Skeletal muscle cell (primary cell): ENCODE data around the gene RYR2.
"Not testable (repeated sequence)": the region's sequence is repeated elsewhere in the genome, so short reads cannot be mapped to it uniquely, and the experiment has no call there.

Source experiments
- DNase-seq: peaks from one replicate; pipeline ENCODE4 v3.0.0-alpha.2; 2010; ENCODE audit warnings: low read depth
- H3K4me3 ChIP-seq: 2 replicates; pipeline ENCODE4 v1.5.1; 2011; ENCODE audit warnings: low read depth, mild to moderate bottlenecking, control low read depth, low read length, moderate library complexity

RYR2 gene

GRCh38 chr1:237133921-237134320 lies 91.9 kb downstream of the RYR2 start:
- no peak overlapping the region for H3K4me3 ChIP-seq
- DNase-seq, result no peak

- no peak for DNase-seq
- no peak overlapping the region for H3K4me3 ChIP-seq
Observed at GRCh38 chr1:237134929-237135328, 92.9 kb downstream of the RYR2 start.

GRCh38 chr1:237138551-237138950 lies 96.6 kb downstream of the RYR2 start:
- H3K4me3 ChIP-seq, result no peak overlapping the region
- no peak for DNase-seq

GRCh38 chr1:237139732-237140131 lies 97.7 kb downstream of the RYR2 start:
- no peak for DNase-seq
- H3K4me3 ChIP-seq, result no peak overlapping the region

- DNase-seq, result no peak
- H3K4me3 ChIP-seq, result no peak overlapping the region
Observed at GRCh38 chr1:237140986-237141385, 99.0 kb downstream of the RYR2 start.

- no peak for DNase-seq
- no peak overlapping the region for H3K4me3 ChIP-seq
Observed at GRCh38 chr1:237141502-237141901, 99.5 kb downstream of the RYR2 start.

- DNase-seq, result no peak
- H3K4me3 ChIP-seq, result no peak overlapping the region
Observed at GRCh38 chr1:237145379-237146135, 103.6 kb downstream of the RYR2 start.

- DNase-seq, result no peak
- no peak overlapping the region for H3K4me3 ChIP-seq
Observed at GRCh38 chr1:237146241-237146640, 104.3 kb downstream of the RYR2 start.

- DNase-seq, result no peak
Observed at GRCh38 chr1:237149857-237150256, 107.9 kb downstream of the RYR2 start.

GRCh38 chr1:237151979-237152378 lies 110.0 kb downstream of the RYR2 start:
- not testable (repeated sequence) for DNase-seq, H3K4me3 ChIP-seq

More at GRCh38 chr1:237149857-237150256, 107.9 kb downstream of the RYR2 start:
- H3K4me3 ChIP-seq, result no peak overlapping the region

GRCh38 chr1:237152506-237153335 lies 110.7 kb downstream of the RYR2 start:
- no peak overlapping the region for H3K4me3 ChIP-seq
- no peak for DNase-seq

- H3K4me3 ChIP-seq, result no peak overlapping the region
- no peak for DNase-seq
Observed at GRCh38 chr1:237154157-237154556, 112.2 kb downstream of the RYR2 start.

GRCh38 chr1:237164406-237165352 lies 122.7 kb downstream of the RYR2 start:
- no peak for DNase-seq
- H3K4me3 ChIP-seq, result no peak overlapping the region

GRCh38 chr1:237166086-237166485 lies 124.1 kb downstream of the RYR2 start:
- H3K4me3 ChIP-seq, result no peak overlapping the region
- no peak for DNase-seq

- H3K4me3 ChIP-seq, result no peak overlapping the region
- DNase-seq, result no peak
Observed at GRCh38 chr1:237166593-237167101, 124.7 kb downstream of the RYR2 start.

GRCh38 chr1:237170149-237170548 lies 128.2 kb downstream of the RYR2 start:
- no peak overlapping the region for H3K4me3 ChIP-seq
- DNase-seq, result no peak

- no peak overlapping the region for H3K4me3 ChIP-seq
- DNase-seq, result no peak
Observed at GRCh38 chr1:237171454-237172117, 129.6 kb downstream of the RYR2 start.

- no peak overlapping the region for H3K4me3 ChIP-seq
- DNase-seq, result no peak
Observed at GRCh38 chr1:237172118-237172485, 130.1 kb downstream of the RYR2 start.

- no peak overlapping the region for H3K4me3 ChIP-seq
- DNase-seq, result no peak
Observed at GRCh38 chr1:237179503-237179902, 137.5 kb downstream of the RYR2 start.
